ENCODE measurements around the gene GATA2.
A peak's percentile ranks its signal among the peaks of the same experiment; 100 is the strongest.

GATA2 gene

GRCh38 chr3:128442949-128443348 lies 50.1 kb downstream of the GATA2 start:
- no peak for TF ChIP-seq EP300 (IDR thresholded peaks at IDR 0.05; ENCODE audit: borderline replicate concordance)
- TF ChIP-seq MAX (IDR thresholded peaks at IDR 0.05) = no peak
- TF ChIP-seq CREB1 (IDR thresholded peaks at IDR 0.05; ENCODE audit: low read depth) = no peak
- no peak for TF ChIP-seq CEBPB (IDR thresholded peaks at IDR 0.05)
- no peak for TF ChIP-seq ZBTB7A (IDR thresholded peaks at IDR 0.05; ENCODE audit: low read depth)
- TF ChIP-seq EGR1 (IDR thresholded peaks at IDR 0.05) = no peak
- TF ChIP-seq USF1 (IDR thresholded peaks at IDR 0.05) = no peak
- TF ChIP-seq NFIC (IDR thresholded peaks at IDR 0.05) = no peak
- no peak for TF ChIP-seq FOXM1 (IDR thresholded peaks at IDR 0.05; ENCODE audit: borderline replicate concordance, low read depth)
- TF ChIP-seq TAF1 (IDR thresholded peaks at IDR 0.05; ENCODE audit: low read depth) = no peak
- no peak for TF ChIP-seq TEAD4 (IDR thresholded peaks at IDR 0.05)
- no peak for TF ChIP-seq RAD21 (IDR thresholded peaks at IDR 0.05; ENCODE audit: low read depth)
- TF ChIP-seq TCF12 (IDR thresholded peaks at IDR 0.05; ENCODE audit: low read depth) = no peak
- TF ChIP-seq REST (IDR thresholded peaks at IDR 0.05; ENCODE audit: low read depth) = no peak
- TF ChIP-seq YY1 (IDR thresholded peaks at IDR 0.05; ENCODE audit: low read depth) = no peak

GRCh38 chr3:128442070-128442469 lies 50.9 kb downstream of the GATA2 start:
- no peak for TF ChIP-seq RAD21 (IDR thresholded peaks at IDR 0.05; ENCODE audit: low read depth)
- no peak for TF ChIP-seq EGR1 (IDR thresholded peaks at IDR 0.05)
- TF ChIP-seq FOXM1 (IDR thresholded peaks at IDR 0.05; ENCODE audit: borderline replicate concordance, low read depth) = no peak
- TF ChIP-seq CEBPB (IDR thresholded peaks at IDR 0.05) = no peak
- no peak for TF ChIP-seq USF1 (IDR thresholded peaks at IDR 0.05)
- TF ChIP-seq MAX (IDR thresholded peaks at IDR 0.05) = no peak
- TF ChIP-seq ZBTB7A (IDR thresholded peaks at IDR 0.05; ENCODE audit: low read depth) = no peak
- no peak for TF ChIP-seq REST (IDR thresholded peaks at IDR 0.05; ENCODE audit: low read depth)
- no peak for TF ChIP-seq TEAD4 (IDR thresholded peaks at IDR 0.05)
- TF ChIP-seq TAF1 (IDR thresholded peaks at IDR 0.05; ENCODE audit: low read depth) = no peak
- no peak for TF ChIP-seq CREB1 (IDR thresholded peaks at IDR 0.05; ENCODE audit: low read depth)
- no peak for TF ChIP-seq TCF12 (IDR thresholded peaks at IDR 0.05; ENCODE audit: low read depth)
- no peak for TF ChIP-seq YY1 (IDR thresholded peaks at IDR 0.05; ENCODE audit: low read depth)
- no peak for TF ChIP-seq EP300 (IDR thresholded peaks at IDR 0.05; ENCODE audit: borderline replicate concordance)
- TF ChIP-seq NFIC (IDR thresholded peaks at IDR 0.05) = no peak

- TF ChIP-seq TCF12 (IDR thresholded peaks at IDR 0.05; ENCODE audit: low read depth) (no peak), NFIC (IDR thresholded peaks at IDR 0.05) (no peak), YY1 (IDR thresholded peaks at IDR 0.05; ENCODE audit: low read depth) (no peak), REST (IDR thresholded peaks at IDR 0.05; ENCODE audit: low read depth) (no peak), TAF1 (IDR thresholded peaks at IDR 0.05; ENCODE audit: low read depth) (no peak), FOXM1 (IDR thresholded peaks at IDR 0.05; ENCODE audit: borderline replicate concordance, low read depth) (no peak), TEAD4 (IDR thresholded peaks at IDR 0.05) (no peak)
Measured at GRCh38 chr3:128439226-128439625, 53.8 kb downstream of the GATA2 start.

- TF ChIP-seq RAD21 (IDR thresholded peaks at IDR 0.05; ENCODE audit: low read depth) (peak; percentile 56), EGR1 (IDR thresholded peaks at IDR 0.05) (no peak), TEAD4 (IDR thresholded peaks at IDR 0.05) (no peak), CEBPB (IDR thresholded peaks at IDR 0.05) (no peak), MAX (IDR thresholded peaks at IDR 0.05) (no peak), EP300 (IDR thresholded peaks at IDR 0.05; ENCODE audit: borderline replicate concordance) (no peak), ZBTB7A (IDR thresholded peaks at IDR 0.05; ENCODE audit: low read depth) (no peak), TCF12 (IDR thresholded peaks at IDR 0.05; ENCODE audit: low read depth) (no peak), YY1 (IDR thresholded peaks at IDR 0.05; ENCODE audit: low read depth) (no peak)
Measured at GRCh38 chr3:128438488-128439072, 54.4 kb downstream of the GATA2 start.
